ENCODE results near the gene CDH20.

- TF ChIP-seq CTCF (conservative IDR thresholded peaks at IDR 0.05; ENCODE audit: low read depth, low read length) (no peak), EZH2 (IDR thresholded peaks at IDR 0.05; ENCODE audit: low read length, unreplicated experiment) (no peak)
Observed at GRCh38 chr18:61400716-61401115, 67.5 kb downstream of the CDH20 start.
